ENCODE results near the gene ZCCHC9.

ZCCHC9 gene

GRCh38 chr5:81360640-81361039 lies 59.3 kb downstream of the ZCCHC9 start:
- no peak for DNase-seq

GRCh38 chr5:81361600-81361999 lies 60.2 kb downstream of the ZCCHC9 start:
- DNase-seq: no peak
